ENCODE measurements around the gene JUNB.
"Not testable (repeated sequence)": the region's sequence is repeated elsewhere in the genome, so short reads cannot be mapped to it uniquely, and the experiment has no call there.

Gene JUNB

DNA sequence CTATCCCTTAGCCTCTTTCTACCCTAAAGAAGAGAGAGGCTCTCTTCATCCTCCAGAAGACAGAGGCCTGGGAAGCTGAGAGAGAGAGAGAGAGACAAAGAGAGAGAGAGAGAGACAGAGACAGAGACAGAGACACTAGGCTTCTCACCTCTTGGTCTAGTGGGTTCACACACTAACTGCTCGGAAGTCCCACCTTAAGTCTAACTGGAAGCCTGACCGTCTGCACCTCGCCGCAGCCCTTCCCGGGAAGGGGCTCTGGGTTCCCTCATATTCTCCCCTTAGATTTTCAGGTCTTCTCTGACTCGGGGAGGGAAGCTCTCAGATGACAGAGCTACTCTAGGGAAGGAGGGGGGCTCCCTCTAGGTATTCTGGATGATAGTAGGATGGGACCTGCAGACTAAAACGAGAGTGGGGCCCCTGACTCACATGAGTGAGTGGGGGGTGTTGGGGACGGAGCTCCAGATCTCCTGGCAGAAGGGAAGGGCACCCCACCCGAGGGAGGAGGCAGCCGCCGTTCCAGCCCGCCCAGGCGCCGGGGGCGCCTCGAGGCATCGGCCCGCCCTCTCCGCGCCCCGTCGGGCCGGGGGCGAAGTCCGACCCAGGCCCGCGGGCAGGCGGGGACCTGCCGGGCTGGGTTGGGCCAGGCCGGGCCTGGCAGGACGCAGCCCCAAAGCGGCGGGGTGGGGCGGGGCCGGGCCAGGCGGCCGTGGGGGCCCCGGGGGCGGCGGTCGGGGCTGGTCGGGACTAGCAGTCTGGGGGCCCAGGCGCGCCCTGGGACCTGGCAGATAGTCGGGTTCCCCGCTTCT lies 2.0 kb upstream of the JUNB start:
- DNase-seq (ENCODE audit: low spot score): peak; percentile 50

DNA sequence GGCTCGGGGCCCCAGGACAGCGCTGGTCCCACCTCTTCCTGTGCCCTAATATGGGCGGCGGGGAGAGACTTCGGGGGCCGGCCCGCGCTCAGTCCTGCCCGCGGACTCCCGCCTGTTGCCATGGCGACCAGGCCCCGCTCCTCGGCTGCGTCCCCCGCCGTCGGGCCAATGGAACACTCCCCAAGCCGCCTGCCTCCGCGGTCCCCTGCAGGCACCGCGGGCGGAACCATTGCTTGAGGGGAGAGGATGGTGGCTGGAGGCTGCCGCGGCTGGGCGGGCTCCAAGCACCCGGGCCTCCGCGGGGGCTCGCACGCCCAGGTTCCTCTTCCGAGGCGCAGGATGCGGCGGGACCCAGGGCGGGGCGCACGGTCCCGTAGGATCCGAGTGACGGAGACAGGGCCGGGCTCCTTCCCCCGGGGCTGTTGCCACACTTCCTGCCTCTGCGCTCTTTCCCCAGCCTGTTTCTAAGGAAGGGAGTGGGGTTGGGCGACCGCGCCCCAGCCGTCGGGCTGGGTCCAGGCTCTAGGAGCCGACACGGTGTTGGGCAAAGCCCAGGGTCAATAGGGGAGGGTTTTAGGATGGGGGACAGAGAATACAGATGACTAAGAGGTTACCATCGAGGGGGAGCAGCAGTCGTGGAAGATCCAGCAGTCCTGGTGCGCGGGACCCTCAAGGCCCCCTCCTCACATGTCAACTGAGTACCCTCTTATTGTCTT lies 1.2 kb upstream of the JUNB start:
- DNase-seq (ENCODE audit: low spot score): peak; percentile 96

DNA sequence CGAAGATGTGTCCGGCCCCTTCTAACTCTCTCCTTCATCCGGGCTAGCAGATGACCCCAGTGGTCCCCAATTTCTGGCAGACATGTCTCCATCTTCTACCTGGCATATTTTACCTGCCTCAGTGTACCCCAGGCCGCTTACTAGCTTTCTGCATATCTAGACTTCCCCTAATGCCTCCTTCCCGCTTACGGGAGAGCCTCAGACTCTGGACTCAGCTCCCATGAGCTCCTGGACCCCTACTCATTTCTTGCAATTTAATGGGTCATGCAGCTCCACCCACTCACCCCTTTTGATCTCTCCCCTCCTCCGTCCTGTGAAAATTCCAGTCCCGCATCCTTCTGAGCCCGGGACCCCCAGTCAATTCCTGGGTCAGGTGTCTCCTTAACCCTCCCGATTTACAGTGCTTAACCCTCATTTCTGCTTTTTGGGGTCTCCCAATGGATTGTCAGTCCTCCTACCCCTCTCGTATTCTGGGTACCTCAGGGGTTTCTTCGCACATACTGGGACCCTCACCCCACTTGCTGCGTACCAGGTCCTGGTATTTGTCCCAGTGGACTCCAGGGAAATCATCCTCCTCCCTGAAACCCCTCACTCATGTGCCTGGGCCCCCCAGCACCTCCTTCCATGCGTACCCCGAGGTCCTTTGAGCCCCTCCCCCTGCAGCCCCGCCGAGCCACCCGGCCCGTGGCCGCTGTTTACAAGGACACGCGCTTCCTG lies 500 bp upstream of the JUNB start:
- DNase-seq (ENCODE audit: low spot score): no peak

DNA sequence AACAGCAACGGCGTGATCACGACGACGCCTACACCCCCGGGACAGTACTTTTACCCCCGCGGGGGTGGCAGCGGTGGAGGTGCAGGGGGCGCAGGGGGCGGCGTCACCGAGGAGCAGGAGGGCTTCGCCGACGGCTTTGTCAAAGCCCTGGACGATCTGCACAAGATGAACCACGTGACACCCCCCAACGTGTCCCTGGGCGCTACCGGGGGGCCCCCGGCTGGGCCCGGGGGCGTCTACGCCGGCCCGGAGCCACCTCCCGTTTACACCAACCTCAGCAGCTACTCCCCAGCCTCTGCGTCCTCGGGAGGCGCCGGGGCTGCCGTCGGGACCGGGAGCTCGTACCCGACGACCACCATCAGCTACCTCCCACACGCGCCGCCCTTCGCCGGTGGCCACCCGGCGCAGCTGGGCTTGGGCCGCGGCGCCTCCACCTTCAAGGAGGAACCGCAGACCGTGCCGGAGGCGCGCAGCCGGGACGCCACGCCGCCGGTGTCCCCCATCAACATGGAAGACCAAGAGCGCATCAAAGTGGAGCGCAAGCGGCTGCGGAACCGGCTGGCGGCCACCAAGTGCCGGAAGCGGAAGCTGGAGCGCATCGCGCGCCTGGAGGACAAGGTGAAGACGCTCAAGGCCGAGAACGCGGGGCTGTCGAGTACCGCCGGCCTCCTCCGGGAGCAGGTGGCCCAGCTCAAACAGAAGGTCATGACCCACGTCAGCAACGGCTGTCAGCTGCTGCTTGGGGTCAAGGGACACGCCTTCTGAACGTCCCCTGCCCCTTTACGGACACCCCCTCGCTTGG lies 966 bp downstream of the JUNB start:
- peak; percentile 66 for DNase-seq (ENCODE audit: low spot score)

DNA sequence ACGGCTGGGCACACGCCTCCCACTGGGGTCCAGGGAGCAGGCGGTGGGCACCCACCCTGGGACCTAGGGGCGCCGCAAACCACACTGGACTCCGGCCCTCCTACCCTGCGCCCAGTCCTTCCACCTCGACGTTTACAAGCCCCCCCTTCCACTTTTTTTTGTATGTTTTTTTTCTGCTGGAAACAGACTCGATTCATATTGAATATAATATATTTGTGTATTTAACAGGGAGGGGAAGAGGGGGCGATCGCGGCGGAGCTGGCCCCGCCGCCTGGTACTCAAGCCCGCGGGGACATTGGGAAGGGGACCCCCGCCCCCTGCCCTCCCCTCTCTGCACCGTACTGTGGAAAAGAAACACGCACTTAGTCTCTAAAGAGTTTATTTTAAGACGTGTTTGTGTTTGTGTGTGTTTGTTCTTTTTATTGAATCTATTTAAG lies 1.6 kb downstream of the JUNB start:
- no peak for DNase-seq (ENCODE audit: low spot score)

DNA sequence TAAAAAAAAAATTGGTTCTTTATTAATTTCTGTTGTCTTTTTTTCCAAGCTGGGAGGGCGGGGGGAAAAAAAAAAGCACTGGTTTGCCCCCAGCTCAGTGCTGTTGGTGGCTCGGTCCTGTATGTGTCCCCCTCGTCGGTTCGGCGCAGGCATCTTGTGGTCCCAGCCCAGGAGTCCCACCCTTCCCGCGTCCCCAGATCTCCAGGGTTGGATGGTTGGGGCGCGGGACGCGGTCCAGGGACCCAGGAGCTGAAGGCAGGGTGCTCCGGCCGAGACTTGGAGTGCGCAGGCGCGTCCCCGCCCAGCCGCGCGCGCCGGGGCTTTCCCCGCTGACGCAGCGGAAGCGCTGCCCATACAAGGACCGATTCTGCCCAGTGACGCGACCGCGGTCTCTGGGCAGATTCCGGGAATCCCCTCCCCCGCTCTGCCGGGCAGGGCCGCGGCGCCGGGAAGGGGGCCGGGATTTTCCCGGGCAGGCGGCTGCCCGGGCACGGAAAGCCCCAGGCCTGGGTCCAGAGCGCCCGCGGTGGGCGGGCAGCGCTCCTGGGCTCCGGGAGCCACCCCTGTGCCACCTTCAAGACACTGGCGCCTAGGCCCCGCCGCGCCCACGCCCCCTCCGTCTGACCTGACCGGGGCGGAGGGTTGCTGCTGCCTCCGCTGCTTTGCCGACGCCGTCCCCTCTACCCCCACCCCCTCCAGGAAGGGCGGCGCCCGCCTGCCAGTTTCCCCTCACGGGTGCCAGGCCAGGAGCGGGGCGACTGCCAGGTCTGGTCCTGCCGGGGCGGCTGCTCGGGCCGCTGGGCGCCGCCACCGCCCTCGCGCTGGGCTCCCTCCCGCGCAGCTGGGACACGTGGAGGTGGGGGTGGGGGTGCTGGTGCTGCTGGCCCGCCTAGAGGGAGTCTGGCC lies 2.3 kb downstream of the JUNB start:
- DNase-seq (ENCODE audit: low spot score): peak; percentile 92

DNA sequence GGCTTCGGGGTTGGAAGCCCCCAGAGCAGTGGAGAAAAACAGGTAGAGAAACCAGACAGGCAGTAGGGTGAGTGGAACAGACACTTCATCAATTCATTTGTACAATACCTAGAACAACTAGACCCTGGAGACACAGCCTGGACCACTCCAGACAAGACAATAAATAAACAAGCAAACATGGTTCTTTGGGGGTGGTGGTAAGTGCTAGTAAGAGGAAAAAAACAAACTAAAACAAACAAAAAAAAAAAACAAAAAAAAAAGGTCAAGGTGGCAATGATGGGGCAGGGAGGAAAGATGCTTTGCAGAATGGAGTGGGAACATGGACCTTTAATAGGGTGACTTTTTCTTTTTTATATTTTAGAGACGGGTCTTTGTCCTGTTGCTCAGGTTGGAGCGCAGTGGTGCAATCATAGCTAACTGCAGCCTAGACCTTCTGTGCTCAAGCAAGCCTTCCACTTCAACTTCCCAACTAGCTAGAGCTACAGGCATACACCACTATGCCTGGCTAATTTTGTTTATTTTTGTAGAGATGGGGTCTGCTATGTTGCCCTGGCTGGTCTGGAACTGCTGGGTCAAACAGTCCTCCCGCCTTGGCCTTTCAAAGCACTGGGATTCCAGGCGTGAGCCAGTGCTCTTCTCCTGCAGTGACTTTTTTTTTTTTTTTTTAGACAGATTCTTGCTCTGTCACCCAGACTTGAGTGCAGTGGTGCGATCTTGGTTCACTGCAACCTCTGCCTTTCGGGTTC lies 3.1 kb downstream of the JUNB start:
- DNase-seq (ENCODE audit: low spot score): no peak

DNA sequence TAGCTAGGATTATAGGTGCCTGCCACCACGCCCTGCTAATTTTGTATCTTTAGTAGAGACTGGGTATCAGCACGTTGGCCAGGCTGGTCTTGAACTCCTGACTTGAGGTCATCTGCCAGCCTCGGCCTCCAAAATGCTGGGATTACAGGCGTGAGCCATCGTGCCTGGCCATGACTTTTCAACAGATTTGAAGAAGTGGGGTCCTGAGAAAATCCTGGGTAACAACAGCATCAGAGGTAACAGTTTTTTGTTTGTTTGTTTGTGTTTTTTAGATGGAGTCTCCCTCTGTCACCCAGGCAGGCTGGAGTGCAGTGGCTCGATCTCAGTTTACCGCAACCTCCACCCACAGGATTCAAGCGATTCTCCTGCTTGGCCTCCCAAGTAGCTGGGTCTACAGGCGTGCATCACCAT lies 3.7 kb downstream of the JUNB start:
- DNase-seq (ENCODE audit: low spot score): no peak

DNA sequence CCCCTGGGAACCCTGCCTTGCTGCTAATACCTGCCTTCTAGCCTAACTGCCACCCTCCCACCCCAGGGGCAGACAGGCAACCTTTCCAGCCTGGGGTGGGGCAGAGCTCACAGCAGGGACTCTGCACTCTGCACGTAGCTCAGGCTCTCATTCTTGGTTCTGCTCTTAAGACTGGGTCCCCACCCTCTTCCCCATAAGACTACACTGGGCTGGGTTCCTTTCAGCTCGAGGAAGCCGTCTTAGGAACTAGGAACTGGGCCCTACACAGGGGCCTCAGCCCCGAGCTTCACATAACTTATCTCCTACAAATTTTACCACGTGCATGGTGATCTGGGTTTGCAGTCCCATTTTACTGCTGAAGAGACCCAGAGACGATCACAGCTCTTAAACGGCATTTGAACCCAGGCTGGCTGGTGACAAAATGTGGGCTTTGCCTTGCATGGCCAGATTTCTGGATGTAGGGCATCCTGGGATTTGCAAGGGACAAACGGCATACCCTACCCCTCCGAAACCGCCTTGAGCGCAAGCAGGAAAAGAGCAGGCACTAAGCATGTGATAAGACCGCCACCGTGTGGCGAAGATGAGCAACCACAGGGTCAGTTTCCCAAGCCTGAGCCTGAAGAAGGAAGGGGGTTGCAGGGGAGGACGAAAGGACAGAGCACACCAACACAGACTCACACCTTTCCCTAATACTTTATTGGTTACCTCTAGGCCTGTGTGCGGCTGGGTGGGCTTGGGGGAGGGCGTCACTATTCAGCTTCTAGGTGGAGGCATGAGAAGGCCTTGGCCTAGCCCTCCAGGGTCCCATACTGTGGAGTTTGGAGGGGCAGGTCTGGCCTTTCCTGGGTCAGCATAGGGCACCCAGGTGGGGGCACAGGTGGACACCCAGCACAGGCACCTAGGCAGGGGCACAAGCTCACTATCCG lies 5.1 kb downstream of the JUNB start:
- DNase-seq (ENCODE audit: low spot score): peak; percentile 92

DNA sequence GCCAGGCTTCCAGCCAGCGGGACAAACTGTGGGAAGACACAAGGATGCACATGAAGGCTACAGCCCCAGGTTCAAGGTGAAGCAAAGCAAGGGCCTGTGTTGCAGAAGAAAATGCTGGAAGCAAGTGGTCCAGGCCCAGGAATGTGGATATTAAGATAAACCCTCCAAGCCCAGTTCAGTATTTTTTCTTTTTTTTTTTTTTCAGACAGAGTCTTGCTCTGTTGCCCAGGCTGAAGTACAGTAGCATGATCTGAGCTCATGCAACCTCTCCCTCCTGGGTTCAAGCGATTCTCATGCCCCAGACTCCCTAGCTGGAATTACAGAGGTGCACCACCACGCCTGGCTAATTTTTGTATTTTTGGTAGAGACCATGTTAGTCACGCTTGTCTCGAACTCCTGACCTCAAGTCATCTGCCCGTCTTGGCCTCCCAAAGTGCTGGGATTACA lies 5.9 kb downstream of the JUNB start:
- DNase-seq (ENCODE audit: low spot score): no peak

DNA sequence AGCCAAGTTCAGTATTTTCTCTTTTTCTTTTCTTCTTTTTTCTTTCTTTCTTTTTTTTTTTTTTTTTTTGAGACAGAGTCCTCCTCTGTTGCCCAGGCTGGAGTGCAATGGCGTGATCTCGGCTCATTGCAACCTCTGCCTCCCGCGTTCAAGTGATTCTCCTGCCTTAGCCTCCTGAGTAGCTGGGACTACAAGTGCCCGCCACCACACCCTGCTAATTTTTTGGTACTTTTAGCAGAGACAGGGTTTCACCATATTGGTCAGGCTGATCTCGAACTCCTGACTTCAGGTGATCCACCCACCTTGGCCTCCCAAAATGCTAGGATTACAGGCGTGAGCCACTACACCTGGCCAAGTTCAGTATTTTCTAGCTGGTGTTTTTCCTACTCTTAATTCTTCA lies 6.3 kb downstream of the JUNB start:
- DNase-seq (ENCODE audit: low spot score): not testable (repeated sequence)

DNA sequence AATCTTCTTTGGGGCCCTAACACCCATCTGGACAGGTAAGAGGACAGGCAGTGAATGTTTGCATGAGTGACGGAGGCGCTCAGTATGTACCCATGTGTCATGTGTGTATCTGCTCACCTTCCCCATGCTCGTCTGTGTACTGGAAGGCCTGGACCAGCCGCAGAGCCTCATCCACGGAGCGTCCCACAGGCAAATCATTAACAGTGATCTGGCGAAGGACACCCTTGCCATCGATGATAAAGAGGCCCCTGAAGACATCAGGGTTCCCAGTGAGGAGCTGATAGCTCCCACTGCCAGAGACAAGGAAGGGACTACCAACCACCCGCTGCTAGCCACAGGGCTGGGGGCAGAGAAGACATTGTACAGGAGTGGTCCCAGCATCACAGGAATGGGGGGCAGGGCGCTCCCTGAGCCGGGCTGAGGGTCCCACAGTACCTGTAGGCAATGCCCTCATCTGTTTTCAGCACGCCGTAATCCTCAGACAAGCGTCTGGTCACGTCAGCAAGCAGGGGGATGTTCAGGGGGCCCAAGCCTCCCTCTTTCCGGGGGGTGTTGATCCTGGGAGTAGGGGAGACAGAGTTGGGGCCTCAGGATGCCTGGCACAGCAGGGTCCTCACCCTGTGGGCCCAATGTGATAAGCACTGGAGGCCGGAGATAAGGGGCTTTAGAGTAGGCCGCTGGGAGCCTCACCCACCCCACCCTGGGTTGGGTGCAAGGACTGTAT lies 8.6 kb downstream of the JUNB start:
- no peak for DNase-seq (ENCODE audit: low spot score)

DNA sequence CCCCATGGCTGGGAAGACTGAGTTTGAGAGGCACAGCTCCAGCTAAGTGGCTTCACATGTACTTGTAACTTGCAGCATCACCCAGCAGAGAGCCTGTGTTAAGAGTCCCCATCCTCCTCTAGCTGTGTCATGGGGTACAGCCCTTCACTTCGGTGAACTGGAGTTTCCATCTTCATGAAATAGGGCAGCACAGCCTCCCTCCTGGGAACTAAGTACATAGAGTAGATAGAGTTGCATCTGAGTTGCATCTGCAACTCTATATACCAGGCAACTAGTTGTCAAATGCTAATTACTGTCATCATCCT lies 9.1 kb downstream of the JUNB start:
- no peak for DNase-seq (ENCODE audit: low spot score)

DNA sequence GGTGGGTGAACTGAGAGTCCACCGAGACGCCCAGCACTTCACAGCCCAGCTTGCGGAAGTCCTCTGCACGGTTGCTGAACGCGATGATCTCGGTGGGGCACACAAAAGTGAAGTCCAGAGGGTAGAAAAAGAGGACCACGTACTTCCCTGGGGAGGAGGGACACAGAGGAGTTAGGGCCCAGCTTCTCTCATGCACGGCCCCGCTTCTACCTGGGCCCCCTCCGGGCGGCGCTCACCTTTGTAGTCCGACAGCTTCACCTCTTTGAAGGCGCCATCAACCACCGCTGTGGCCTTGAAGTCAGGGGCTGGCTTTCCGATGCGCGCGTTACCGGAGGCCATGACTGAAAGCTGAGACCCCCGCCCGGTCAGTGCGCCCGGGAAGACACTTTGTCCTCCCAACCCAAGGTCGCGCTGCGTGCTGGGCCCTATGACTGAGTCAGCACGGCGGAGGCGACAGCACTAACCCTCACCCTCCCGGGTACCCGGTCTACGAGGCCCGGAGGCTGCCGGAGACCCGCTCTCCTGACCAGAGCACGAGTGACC lies 9.7 kb downstream of the JUNB start:
- peak; percentile 14 for DNase-seq (ENCODE audit: low spot score)

DNA sequence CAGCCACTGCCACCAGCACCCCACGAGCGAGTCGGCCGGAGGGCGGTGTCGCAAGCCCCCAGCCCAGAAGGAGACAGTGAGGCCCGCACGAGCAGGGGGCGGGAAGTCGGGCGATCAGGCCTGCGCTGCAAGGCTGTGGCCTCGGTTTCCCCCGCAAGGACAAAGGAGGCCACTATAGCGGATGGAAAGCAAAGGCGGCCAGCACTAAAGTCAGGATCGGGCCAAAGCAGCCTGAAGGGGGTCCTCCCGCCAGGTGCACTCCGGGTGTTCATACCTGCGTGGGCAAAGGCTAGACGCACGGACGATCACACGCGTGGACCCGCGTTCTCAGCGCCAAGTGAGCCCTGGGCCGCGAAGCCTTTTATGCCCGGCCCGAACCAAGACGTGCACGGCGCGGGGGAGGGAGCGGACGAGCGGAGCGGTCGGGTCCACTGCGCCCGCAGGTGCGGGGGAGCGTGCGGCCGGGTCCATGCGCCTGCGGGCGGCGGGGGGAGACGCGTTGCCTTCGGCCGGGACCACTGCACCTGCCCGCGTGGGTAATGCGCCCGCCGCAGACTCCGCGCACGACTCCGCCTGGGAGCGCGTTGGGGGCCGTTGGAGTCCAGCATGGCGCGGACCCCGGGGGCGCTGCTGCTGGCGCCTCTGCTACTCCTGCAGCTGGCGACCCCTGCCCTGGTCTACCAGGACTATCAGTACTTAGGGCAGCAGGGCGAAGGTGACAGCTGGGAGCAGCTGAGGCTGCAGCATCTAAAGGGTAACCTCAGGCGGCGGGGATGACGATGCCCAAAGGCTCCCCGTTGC lies 10.4 kb downstream of the JUNB start, which contains the start of the genes PRDX2 and THSD8:
TSS of gene PRDX2 (minus strand) at position 335 of the 801 bp plus-strand sequence. CDS start 539 bp downstream, outside the sequence.
TSS of gene THSD8 (plus strand) at position 604 of the 801 bp plus-strand sequence. CDS start at position 607, 3 bp downstream.
- peak; percentile 84 for DNase-seq (ENCODE audit: low spot score)

DNA sequence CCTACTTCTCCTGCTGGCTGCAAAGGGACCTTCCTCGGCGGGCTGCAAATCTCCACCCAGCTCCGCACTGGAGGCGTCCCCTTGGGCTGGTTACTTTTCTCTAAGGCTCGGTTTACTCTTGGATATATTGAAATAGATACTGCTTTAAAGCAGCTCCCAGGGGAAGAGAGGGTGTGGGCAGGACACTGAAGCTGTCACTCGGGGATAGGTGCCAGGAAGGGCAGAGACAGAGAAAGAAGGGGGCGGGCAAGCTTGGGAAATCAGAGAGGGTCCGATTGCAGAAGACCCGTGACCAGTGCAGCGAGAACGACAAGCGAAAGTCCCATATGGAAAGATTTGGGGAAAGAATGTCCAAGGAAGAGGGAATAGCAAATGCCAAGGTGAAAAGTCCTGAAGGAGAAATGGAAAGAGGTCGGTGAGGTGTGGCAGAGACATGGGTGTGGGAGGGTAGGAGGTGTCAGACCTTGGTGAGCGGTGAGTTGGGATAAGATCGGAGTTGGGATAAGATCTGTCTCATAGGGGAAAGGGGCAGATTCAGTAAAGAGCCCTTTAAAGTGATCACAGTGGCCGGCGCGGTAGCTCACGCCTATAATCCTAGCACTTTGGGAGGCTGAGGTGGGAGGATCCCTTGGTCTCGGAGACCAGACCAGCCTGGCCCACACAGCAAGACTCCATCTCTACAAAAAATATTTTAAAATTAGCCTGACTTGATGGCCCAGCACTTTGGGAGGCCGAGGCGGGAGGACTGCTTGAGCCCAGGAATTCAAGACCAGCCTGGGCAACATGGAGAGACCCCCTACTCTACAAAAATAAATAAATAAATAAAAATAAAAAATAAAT lies 11.2 kb downstream of the JUNB start:
- DNase-seq (ENCODE audit: low spot score): peak; percentile 63

All from cerebellar cortex (tissue), 1 donor.